HG03039 (cell line): ENCODE data around the gene HNRNPUL1.
"Not testable (repeated sequence)": the region's sequence is repeated elsewhere in the genome, so short reads cannot be mapped to it uniquely, and the experiment has no call there.

Experiments
- ATAC-seq: cut with Tn5 transposase; IDR thresholded peaks from one replicate; pipeline ENCODE4 v1.9.1; 2021; ENCODE audit warnings: mild to moderate bottlenecking, moderate library complexity; ENCODE audit not compliant: unreplicated experiment

The HNRNPUL1 gene

GRCh38 chr19:41324231-41324702 lies 60.1 kb downstream of the HNRNPUL1 start:
- ATAC-seq, result no peak

- no peak for ATAC-seq
These were observed 60.9 kb downstream of the HNRNPUL1 start for GRCh38 chr19:41324921-41325639.

- ATAC-seq, result no peak
These were observed 61.4 kb downstream of the HNRNPUL1 start for GRCh38 chr19:41325640-41325946.

GRCh38 chr19:41325947-41326706 lies 62.0 kb downstream of the HNRNPUL1 start:
- ATAC-seq, result no peak

- ATAC-seq, result peak; percentile 3
These were observed 63.0 kb downstream of the HNRNPUL1 start for GRCh38 chr19:41327076-41327575.

GRCh38 chr19:41327576-41328156 lies 63.5 kb downstream of the HNRNPUL1 start:
- peak; percentile 41 for ATAC-seq

- peak; percentile 4 for ATAC-seq
These were observed 64.1 kb downstream of the HNRNPUL1 start for GRCh38 chr19:41328157-41328841.

- ATAC-seq, result no peak
These were observed 64.7 kb downstream of the HNRNPUL1 start for GRCh38 chr19:41328842-41329225.

- no peak for ATAC-seq
These were observed 66.3 kb downstream of the HNRNPUL1 start for GRCh38 chr19:41330481-41330880.

GRCh38 chr19:41330946-41331678 lies 66.9 kb downstream of the HNRNPUL1 start:
- no peak for ATAC-seq

GRCh38 chr19:41332000-41332399 lies 67.8 kb downstream of the HNRNPUL1 start:
- no peak for ATAC-seq

- no peak for ATAC-seq
These were observed 68.3 kb downstream of the HNRNPUL1 start for GRCh38 chr19:41332468-41332867.

- no peak for ATAC-seq
These were observed 70.6 kb downstream of the HNRNPUL1 start for GRCh38 chr19:41334793-41335192.

GRCh38 chr19:41335467-41335866 lies 71.3 kb downstream of the HNRNPUL1 start:
- no peak for ATAC-seq

- ATAC-seq, result no peak
These were observed 75.8 kb downstream of the HNRNPUL1 start for GRCh38 chr19:41339936-41340335.

GRCh38 chr19:41341669-41342490 lies 77.7 kb downstream of the HNRNPUL1 start:
- no peak for ATAC-seq

- no peak for ATAC-seq
These were observed 80.0 kb downstream of the HNRNPUL1 start for GRCh38 chr19:41344162-41344561.

GRCh38 chr19:41346916-41347315 lies 82.7 kb downstream of the HNRNPUL1 start:
- not testable (repeated sequence) for ATAC-seq

GRCh38 chr19:41350735-41351338 lies 86.7 kb downstream of the HNRNPUL1 start:
- no peak for ATAC-seq
